HG02943 (cell line): ENCODE measurements around the gene UTRN.
A peak's percentile ranks its signal among the peaks of the same experiment; 100 is the strongest.

Experiments used
- ATAC-seq: cut with Tn5 transposase; IDR thresholded peaks from one replicate; pipeline ENCODE4 v1.9.1; 2021; ENCODE audit warnings: mild to moderate bottlenecking, low read depth, moderate library complexity; ENCODE audit not compliant: unreplicated experiment

UTRN gene

DNA sequence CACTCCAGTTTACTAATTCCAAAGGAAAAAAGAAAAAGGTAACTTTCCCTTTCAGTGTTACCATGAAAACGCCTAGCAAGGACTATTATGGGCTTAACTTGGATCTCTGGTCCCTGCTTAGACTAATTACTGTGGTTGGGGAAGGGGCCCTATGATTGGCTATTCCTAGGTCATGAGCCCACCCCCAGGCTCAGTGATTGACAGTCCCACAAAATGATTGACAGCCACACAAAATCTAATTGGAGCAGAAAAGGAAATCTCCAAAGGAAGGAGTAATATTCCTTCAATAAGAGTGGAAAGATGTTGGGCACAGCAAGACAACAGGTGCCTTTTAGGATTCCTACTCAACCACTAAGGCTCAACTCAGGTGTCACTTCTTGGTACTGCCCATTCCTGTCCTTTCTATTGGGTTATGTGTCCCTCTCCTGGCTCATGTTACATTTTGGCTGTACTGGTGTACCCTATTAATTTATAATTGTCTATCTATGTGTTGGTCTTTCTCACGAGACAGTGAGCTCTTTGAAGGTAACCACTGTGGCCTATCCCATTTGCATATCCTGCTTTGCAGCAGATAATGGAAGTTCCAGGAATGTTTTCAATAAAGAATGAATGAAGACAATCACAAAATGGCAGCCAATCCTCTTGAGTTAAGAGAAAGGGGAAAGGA, 5.5 kb upstream of the UTRN start:
- no peak for ATAC-seq

DNA sequence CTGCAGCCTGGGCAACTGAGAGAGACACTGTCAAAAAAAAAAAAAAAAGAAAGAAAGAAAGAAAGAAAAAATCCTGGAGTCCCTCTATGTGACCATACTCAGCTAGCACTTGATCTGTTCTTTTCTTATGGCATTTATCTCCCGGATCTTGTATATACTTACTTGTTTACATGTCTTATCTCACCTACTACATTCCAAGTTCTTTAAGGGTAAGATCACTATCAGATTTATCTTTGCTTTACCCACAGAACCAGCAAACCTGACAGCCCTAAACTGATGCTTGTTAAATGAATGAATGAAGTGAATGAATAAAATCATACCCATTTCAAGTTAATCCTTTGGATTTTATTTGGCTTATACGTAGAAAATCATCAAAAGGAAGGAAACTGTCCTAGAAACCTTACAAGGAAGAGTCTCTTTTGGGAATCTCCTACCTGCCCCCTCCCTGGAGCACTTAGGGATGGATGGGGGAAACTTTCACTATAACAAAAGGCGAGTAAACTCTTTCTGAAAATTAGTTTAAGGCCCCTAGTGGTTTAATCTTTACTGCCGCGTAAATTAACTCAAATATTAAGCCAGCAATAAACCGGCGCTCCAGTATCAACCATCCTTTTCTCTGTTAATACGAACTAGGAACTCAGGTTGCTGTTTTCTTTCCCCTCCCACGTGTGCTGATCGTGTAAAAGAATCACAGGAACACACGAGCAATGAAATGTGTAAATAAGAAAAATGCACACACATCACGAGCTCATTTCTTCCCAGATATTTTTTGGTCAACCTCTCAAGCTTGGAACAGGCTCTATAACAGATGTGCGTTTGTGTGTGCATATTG, 1.3 kb upstream of the UTRN start:
- ATAC-seq = no peak

DNA sequence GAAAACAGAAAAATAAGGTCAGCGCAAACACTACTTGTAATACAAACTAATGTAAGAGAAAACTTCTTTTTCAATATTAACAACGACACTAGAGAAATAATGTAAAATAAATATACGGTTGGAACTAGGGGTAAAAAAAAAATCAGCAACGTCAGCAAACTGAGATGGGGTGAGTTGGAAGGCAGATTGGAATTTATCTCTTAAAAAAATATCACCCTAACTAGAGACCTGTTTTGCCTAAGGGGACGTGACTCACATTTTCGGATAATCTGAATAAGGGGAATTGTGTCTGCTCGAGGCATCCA, 705 bp upstream of the UTRN start:
- ATAC-seq = no peak

DNA sequence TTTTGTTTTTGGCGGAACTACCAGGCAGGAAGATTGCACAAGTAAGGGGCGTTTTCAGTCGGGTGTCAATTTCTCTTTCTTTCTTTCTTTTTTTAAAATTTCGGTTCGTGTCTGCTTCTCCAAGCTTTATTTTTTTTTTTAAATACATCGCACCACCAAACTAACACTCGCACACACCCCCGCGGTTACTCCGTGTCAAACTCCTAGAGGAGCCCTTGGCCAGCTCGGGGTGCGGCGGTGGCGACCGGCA, 338 bp downstream of the UTRN start:
- no peak for ATAC-seq

DNA sequence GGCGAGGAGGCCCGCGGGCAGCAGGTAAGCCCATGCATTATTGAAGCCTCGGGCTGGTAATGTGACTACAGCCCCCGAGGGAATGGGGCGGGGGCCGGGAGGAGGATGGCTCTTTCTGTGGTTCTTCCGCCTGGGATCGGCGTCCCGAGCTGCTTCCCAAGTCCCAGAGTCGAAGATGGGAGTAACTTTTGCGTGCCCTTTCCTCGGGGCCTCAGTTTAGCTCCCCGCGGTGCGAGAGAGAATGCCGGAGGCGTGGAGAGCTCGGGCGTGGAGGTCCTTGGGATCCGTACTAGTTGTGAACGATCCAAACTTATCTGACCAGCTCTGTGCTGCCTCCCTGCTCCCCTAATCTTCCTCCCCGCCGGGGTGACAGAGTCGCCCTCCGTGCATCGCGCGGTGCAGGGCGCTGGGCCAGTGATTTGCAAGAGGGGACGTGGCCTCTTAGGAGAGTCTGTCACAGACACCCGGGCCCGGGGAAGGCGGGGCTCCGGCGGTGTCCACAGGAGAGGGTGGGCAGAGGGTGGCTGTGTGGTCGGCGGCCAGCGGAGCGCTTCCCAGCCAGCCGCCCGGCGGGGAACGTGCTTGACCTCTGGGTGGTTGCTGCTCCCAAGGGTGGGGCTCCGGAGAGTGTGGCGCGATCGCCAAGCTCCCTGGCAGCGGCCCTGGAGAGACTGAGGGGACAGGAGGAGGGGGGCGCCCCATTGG, 815 bp downstream of the UTRN start:
- ATAC-seq = no peak

DNA sequence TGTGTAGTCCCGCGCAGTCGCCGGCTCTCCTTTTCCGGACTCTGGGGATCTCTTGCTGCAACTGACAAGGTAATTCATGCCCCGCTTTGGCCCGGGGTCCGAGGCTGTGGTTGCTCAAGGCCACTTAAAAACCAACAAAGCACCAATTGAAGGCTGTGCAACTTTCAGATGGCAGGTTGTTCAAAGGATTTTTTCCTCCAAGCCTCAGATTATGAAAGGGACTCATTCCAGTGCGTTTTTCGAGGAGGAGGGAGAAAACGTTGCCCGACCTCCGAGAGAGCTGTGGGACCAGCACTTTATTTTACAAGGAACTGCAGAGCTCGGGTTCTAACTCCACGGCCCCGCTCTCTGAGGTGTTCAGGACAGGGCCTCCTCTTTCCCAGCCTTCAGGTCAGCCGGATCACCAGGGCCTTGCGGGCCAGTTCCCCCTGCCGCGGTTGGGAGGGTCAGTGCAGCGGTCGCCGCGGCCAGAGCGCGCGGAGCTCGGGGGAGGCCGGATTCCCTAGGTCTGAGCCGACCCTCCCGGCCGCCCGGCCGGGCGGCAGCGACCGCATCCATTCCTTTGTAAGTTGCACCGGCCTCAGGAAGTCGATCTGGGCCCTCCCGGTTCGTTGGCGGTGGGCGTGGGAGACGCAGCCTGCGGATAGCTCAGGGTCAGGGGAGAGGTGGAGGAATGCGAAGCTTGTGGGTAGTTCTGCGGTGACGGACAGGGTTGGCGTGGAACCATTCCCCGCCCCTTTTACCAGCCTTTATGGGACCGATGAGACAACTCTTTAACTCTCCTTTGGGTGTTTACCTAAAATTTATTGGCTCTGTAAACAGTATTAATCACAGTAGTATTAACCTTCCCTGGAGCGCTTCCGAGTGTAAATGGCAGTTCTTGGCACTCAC, 1.6 kb downstream of the UTRN start:
- no peak for ATAC-seq

DNA sequence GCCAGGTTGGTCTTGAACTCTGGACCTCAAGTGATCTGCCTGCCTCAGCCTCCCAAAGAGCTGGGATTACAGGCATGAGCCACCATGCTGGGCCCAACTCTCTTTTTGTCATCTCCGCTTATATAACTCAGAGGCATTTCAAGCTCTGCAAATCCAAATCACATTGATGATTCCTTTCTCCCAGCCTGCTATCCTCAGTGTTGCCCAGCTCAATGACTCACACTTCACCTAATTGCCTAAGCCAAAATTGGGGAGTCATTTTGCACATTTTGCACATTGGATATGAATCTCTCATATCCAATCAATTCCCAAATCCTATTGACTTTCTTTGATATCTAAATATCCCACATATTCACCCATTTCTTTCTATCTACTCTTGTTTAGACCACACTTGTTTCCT, 3.9 kb downstream of the UTRN start:
- no peak for ATAC-seq

DNA sequence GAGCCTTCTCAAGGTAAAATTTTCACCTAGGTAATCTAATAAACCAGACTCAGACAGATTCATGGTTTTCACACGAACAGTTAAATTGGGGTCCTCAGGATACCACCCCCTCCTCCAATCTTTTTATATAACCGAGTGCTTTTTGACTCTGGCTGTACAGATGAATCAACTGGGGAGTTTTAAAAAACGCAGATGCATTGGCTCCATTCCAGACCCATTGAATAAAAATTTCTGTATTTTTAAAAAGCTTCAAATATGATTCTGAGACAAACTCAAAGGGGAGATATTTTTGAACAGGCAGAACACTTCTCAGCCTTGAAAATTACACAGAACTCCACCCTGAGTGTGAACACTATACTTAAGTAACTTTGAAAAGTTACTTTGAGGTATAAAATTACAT, 7.2 kb downstream of the UTRN start:
- no peak for ATAC-seq

DNA sequence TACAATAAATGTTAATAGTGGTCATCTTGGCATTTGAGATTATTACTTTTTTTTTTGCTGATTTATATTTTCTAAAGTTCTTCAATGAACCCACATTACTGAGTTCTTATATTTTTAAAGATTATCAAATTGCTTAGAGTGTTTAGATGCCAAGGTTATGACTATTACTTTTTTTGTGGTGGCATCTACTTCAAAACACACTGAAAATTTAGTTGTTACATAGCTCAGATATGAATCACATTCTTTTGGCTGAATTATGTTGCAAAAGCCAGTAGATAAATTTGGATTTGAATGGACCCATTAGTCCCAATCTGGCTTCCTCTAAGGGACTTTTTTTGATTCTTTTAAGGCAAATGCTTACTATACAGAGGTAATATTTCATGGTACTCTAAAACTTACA, 8.9 kb downstream of the UTRN start:
- no peak for ATAC-seq

DNA sequence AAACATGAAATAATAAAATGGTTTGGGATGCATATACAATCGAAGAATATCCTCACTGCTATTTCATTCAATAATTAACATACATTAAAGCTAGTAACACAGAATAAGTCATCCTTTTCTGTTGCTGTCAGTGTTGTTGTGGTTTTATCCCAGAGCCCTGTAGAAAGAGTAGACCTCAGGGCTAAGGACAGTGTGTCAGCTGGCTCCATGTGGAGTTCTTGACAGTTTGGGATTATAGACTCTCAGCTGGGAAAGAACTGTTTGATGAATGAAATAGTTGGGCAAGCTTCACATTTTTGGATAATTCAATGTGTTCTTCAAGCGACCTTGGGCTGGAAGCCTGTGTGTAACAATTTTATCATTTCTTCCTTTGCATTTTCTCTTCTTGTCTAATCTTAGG, 10.1 kb downstream of the UTRN start:
- ATAC-seq = no peak

DNA sequence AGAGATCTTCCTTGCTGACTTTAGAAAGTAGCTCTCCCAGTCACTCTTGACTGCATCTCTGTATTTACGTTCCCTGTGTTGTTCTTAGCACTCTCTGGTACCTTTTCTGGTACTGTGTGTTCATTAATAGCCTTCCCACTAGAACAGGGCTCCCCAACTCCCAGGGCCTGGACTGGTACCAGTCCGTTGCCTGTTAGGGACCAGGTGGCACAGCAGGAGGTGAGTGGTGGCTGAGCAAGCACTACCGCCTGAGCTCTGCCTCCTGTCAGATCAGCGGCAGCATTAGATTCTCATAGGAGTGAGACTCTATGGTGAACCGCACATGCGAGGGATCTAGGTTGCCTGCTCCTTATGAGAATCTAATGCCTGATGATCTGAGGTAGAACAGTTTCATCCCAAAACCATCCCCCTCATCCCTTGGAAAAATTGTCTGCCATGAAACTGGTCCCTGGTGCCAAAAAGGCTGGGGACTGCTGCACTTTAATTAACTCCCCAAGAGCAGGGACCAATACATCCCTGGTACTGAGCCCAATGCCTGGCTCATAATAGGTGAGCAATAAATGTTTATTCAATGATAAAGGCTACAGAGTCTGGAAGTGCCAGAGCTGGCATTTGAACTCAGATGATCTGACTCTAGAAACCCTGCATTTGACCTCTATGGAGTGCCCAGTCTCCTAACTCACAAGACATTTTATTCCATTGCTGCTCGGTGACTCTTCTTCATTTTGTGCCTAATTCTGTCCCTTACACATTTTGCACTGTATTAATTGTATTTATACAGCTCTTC, 11.0 kb downstream of the UTRN start:
- no peak for ATAC-seq

DNA sequence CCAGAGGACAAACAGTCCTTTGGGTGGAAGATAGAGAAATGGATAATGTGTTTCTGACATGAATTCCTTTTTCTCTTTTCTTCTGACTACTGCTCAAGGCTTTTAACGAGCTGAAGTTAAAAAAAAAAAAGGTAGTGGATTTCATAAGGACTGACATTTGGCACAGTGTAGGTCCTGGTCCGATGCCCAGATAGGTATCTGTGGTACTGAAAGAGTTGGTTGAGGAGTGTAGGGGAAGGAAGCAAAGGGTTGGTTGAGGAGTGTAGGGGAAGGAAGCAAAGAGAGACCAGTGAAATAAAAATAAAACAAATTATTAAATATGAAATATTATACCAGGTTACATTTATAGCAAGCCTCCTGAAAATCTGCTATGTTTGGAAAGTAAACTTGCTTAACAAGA, 11.8 kb downstream of the UTRN start:
- ATAC-seq = no peak

DNA sequence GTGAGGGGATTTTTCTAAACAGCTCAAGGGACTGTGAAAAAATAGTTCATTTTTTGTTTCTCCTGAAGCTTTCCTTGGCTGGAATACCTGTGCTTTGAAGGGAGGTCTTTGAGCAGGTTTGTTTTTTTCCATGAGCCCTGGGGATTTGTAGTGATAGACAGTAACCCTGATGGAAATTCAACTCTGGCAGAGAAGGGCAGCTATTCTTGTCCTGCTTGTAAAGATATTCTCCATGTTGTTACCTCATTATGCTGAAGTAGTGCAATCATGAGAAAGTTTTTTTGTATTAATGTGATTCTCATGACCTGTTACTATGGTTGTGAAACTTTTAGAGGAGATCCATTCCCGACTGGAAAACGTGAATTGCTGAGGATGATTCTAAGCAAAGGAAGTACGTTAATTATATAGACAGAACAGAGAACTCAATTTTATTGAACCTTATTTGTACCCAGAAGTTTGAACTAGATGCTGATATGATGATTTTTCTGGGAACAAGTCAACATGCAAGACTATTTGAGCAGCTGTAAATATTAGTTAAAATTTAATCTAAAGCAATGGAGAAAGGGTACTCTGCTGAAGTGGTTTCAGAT, 12.5 kb downstream of the UTRN start:
- no peak for ATAC-seq

DNA sequence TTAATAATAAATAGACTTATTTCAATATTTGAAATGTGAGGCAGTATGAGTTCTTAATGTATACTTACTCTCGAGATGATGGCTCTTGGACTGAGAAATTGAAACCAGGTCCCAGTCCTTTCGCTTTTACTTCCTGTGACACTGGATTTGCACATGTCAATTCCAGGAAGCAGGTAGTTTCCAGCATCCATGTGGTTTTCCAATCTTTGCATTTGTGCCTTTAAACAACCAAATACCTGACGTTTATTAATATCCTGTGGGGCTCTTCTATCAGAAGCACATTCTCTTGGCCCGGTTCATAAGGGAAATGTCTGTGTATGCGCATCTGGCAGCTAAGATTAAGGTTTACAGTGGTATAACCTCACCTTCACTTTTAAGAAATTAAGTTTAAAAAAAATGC, 13.1 kb downstream of the UTRN start:
- ATAC-seq = no peak

DNA sequence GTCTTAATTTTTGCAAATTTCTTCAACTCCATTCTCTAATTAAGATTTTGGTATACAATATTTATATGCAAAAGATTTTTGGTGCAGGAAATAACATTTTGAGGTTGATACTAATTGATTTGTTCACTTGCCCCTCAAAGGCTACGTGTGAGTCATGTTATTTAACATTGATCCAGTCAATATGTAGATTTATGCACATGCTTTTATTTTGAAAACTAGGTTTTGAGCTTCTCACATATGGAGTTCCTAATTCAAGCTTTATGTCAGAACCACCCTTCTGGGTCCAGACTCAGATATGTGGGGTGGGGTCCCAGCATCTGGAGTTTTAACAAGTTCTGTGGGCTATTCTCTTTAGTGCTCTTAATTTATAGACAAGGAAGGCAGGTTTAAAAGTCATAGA, 13.8 kb downstream of the UTRN start:
- no peak for ATAC-seq

DNA sequence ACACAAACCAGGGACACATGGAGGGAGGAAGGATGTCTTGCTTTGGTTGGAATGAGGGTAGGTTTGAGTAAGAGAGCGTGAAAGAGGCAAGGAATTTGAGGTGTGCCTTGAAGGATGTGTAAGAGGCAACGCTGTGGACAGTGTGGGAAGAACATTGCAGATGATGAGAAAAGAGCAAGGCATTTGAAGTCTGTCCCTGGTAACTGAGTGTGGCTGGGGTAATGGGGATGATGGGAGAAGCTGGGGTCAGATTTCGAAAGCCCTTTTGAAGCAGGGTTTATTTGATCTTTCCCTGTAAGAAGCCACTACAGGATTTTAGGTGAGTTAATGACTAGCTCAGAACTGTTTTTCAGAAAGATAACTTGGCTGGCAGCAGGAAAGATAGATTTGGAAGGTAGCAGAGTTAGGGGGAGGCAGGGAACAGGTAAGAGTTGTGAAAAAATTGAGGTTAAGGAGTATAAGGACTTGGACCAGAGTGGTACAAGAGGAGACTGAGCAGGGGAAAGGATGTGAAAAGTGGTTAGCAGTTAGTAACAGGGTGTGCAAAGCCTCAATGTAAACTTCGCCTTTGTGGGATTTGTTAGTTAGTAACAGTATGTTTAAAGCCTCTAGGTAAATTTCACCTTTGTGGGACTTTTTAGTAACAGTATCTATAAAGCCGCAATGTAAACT, 17.7 kb downstream of the UTRN start:
- no peak for ATAC-seq

DNA sequence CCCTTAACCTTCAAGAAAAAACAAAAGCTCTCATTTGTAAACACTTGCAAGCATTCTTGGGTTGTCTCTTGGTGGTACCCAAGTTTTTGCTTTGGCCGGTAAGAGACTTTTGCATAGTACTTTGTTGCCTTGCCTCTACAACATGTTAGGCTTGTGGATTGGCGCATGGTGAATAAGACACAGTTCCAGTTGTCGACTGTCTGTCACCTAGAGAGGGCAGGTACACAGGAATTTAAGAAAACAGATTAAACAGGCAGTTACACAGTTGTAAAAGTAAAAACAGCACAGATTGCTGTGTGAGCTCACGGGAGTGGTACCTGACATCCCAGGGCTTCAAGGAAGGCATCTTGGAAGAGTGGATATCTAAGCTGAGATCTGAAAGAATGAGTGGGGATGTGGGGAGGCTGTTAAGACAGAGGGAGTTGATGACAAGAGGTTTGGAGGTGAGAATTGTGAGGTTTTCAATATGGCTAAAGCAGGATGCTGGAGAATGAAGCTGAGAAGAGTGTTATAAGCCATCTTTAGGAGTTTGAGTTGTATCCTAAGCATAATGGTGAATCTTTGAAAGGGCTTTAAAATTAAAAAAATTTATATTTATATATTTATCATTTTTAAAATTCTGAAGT, 19.2 kb downstream of the UTRN start:
- no peak for ATAC-seq

DNA sequence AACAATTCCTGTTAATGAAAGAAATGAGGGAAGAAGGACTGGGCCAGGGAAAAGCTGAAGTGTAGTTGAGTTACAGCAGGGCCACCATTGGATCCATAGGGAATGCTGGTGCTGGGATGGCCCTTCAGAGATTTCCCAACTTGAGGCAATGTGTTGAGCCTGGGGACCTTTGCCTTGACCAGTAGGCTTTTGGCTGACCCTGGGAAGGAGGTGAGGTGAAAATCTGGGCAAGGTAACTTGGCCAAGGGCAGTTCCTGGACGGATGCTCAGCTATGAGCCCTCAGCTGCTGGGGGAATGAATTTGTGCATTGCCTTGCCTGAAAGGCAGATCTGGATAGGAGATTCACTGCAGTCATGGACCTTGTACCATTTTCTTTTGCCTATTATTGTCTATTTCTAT, 20.4 kb downstream of the UTRN start:
- peak; percentile 23 for ATAC-seq

DNA sequence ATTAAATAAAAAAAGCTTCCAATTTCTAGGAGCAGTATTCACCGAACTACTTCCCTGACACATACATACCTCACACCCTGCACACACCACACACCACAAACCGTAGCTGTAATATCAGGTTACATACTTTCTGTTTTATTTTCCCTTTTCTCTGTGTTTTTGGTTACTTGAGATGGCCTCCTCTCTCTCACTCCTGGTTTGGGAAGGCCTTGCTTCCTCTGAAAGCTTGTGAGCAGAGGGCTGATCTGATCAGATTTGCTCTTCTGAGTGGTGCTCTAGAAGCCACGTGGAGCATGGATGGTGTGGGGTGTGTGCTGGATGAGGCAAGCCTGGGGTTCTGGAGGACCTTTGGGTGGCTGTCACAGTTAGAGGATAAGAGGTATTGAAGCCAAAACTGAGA, 20.9 kb downstream of the UTRN start:
- ATAC-seq = peak; percentile 87
